Measurements from ENCODE around the gene PRDM11.

Gene PRDM11

DNA sequence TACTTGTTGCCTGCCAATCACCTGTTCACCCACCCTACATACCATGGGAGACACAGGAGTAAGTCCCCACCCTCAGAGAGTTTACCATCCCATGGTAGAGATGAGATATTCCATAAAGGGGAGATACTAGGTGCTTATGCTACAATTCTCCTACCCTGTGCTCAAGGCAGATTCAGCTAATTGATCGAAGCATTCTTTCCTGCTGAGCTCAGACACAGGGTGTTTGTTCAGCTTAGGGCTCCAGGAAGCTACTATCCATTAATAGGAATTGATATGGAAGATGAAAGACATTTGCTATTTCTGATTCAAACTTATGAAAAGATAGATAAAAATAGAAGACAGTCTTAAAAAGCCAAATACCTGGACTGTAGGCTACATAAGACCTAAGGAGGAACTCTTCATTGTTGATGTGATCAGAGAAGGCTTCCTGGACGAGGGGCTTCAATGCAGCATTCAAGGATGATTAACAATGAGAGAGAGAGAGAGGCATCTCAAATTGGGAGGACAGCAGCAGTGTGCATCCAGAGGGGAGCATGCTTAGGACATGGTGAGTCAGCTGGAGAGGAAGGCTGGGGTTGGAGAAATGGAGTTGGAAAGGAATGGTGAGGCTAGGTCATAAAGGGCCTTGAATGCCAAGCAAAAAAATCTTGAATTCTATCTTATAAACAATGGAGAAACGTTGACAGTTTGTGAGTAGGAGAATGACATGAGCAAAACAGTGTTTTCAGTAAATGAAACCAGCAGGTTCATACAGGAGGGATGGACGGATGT, 124.7 kb downstream of the PRDM11 start:
- DNase-seq = no peak

DNA sequence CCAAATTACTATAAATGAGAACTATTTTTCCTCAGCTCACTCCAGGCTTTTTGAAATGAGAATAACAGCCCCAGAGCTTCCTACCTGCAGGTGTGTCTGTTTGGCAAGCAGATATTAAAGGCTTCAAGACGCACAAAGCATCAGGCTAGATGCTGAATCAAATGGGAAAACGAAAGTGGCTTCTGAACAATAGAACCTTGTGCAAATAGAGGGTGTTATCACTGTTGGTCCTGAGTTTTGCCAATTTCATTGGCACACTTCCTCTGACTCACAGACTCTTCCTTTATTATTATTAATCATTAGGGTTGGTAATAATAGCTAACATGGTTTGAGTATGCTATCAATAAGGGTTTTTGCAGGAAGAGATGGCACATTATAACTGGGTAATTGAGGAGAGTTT, 126.3 kb downstream of the PRDM11 start:
- peak; percentile 61 for DNase-seq

DNA sequence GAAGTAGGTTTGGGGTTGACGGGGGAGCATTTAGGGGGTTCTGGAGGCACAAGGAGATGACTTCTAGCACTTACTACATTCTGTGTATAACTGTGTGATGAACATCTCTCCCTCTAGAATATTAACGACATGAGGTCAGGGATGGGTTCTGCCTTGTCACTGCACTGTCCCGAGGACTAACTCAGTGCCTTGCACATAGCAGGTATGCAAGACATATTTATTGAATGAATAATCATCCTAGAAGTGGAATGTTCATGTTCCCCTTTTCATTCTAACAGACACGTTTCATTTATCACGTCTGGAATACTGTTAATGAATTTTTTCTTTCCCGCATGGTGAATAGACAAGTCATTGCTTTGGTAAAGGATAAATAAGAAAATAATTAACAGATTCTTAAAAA, 127.1 kb downstream of the PRDM11 start:
- no peak for DNase-seq

DNA sequence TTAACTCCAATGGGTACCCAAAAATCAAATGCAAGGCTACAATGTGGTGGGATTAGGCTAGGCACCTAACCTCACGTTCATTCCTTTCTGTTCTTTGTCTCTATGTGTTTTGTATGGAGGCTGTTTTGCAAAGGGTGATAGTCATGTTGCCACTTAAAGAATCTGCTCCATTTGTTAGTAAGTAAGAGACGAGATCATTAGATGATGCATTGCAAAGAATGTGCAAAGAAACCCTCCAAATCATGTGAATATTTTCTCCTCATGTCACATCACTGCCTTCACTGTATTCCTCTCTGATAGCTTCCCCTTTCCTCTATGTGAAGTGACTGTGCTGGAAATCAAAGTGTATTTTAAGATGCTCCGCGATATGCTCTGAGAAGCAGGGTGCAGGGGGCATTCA, 127.8 kb downstream of the PRDM11 start:
- DNase-seq = no peak

DNA sequence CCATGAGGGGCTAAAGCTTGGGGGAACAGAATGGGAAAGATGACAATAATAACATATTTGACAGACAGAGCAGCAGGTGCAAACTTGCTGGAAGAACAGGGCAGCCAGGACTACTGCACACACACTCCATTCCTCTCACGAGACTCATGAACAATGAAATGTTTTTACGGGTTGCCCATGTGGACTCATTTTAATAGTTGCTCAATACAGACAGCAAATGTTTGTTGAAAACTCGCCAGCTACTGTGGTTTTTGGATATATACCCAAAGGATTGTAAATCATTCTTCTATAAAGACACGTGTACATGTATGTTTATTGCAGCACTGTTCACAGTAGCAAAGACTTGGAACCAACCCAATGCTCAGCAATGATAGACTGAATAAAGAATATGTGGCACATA, 129.4 kb downstream of the PRDM11 start:
- no peak for DNase-seq

DNA sequence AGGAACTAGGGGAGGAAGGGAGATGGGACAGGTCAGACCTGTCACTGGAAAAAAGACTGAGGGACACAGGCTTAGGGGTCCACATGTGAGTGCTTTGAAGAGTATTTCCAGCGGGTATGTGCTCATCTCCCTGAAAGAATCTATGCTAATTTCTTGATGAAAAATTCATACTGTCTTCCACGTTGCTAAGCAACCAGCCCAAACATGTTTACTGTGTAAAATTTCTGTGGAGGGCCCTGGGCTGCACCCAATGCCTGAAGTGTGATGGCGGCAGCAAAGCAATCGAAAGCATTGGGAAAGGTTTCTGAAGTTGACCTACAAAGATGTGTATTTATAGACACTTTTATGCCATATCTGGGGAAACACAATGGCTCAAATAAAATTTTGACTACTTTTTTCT, 132.3 kb downstream of the PRDM11 start:
- DNase-seq = no peak

DNA sequence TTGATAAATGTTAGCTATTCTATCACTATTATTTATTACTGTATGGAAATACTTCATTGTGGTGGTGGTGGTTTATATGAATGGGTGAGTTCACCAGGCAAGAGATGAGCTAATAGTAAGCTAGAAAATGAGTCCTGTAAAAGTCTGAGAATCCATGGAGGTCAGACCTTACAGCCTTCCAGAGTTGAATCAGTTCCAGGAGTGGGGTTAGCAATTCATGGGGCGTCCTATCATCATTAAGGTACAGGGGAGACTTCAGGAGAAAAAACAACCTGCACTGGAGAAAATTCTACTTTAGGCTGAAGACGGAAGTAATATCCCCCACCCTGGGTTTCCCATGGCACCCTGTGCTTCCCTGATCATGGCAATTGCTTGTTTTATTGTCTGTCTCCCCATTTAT, 133.2 kb downstream of the PRDM11 start:
- no peak for DNase-seq

DNA sequence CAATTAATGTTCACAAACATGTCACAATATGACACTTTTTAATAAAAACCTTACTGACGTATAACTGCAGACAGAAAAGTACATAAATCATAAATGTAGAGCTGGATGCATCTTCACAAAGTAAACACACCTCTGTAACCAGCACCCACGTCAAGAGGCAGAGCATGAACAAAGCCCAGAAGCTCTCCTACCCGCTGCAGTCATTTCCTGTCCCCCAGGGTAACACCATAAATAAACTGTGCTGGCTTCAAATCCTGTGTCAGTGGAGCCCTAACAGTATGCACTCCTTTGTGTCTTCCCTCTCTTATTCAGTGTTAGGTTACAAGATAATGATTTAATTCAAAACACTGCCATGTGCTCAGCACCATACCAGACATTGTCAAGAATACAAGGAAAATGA, 134.0 kb downstream of the PRDM11 start:
- DNase-seq = peak; percentile 94

DNA sequence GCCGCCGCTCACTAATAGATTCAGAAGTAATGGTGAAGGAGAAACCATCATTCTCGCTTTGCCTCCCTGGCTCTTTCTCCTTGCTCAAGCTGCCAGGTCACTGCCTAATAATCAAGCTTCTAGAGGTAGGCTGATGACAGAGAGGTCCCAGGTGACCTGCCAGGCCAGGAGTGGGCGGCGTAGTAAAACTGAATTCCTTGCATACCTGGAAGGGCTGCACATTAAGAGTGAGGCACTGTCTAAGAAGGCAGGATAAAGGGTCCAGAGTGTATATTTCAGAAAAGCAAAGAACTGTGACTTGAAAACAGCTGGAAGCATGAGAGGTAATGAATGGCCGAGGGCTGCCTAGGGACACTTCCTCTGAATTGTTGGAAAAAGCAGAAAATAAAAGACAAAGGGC, 135.6 kb downstream of the PRDM11 start:
- DNase-seq = no peak
